Breast epithelium (tissue), 4 donors: ENCODE measurements around the gene MAT2A. TPM values are rescaled to one million over a fixed set of nuclear protein-coding genes. Genes with fewer than 3 reads are reported as not detected.

Source experiments
- DNase-seq, 2 donors: peaks; one replicate each; pipeline ENCODE4 v3.0.0-alpha.2; 2019; ENCODE audit warnings: low spot score in 2 of 2
- H3K27ac ChIP-seq, 2 donors: fragments of 200-600 bp; sonication (generic) in 1 of 2; one replicate each; pipeline ENCODE4 v1.5.1; 2016 to 2019; ENCODE audit warnings: mild to moderate bottlenecking in 1 of 2
- H3K27me3 ChIP-seq, 2 donors: fragments of 200-600 bp; sonication (generic) in 1 of 2; one replicate each; pipeline versions ENCODE4 v1.5.1 to v1.6.0; 2017 to 2019; ENCODE audit warnings: control low read depth in 1 of 2, mild to moderate bottlenecking in 1 of 2
- H3K36me3 ChIP-seq: fragments of 200-600 bp; one replicate; pipeline ENCODE4 v1.5.1; 2019
- H3K4me1 ChIP-seq, 2 donors: fragments of 200-600 bp; sonication (generic); one replicate each; pipeline ENCODE4 v1.5.1; 2016 to 2019; ENCODE audit warnings: control low read depth in 1 of 2
- H3K4me3 ChIP-seq, 3 donors: fragments of 200-600 bp; sonication (generic); 1 replicate in 2 of 3; 2 replicates in 1 of 3; pipeline ENCODE4 v1.5.1; 2016 to 2019; ENCODE audit warnings: mild to moderate bottlenecking in 3 of 3, moderate library complexity in 2 of 3
- H3K9me3 ChIP-seq, 2 donors: fragments of 200-600 bp; sonication (generic) in 1 of 2; one replicate each; pipeline ENCODE4 v1.5.1; 2016 to 2019; ENCODE audit warnings: control low read depth in 1 of 2
- CTCF ChIP-seq, 3 donors: fragments of 450-650 bp; IDR thresholded peaks; one replicate each; pipeline ENCODE4 v1.5.1; 2016 to 2017; ENCODE audit warnings: antibody characterized with exemption in 3 of 3, mild to moderate bottlenecking in 3 of 3, moderate library complexity in 3 of 3
- POLR2A ChIP-seq: fragments of 450-650 bp; IDR thresholded peaks from one replicate; pipeline ENCODE4 v1.6.1; 2016; ENCODE audit warnings: antibody characterized with exemption, mild to moderate bottlenecking, moderate library complexity
- POLR2AphosphoS5 ChIP-seq, 3 donors: sonication (generic); formaldehyde crosslinking; IDR thresholded peaks; one replicate each; pipeline ENCODE4 v1.6.1; 2017; ENCODE audit warnings: antibody characterized with exemption in 3 of 3
- intact Hi-C: fragments of 100-400 bp; cut with DNase I; formaldehyde crosslinking; loops from one replicate; pipeline ENCODE4 v1.15.1; 2023; ENCODE audit warnings: low total_unique reads
- total RNA-seq, 3 donors: library from RNA; depleted of rRNA; stranded (reverse); fragments of >200 nt; gene quantifications; one replicate each; pipeline ENCODE4 v1.1.0, GENCODE V29; 2016

The MAT2A gene
- total RNA-seq, 3 donors from 2014 or later, result 180 to 263 (median 236) TPM

GRCh38 chr2:85505551-85506238 lies 33.3 kb upstream of the MAT2A start:
- Histone ChIP-seq H3K4me3 (no peak overlapping the region), H3K9me3 (no peaks in the 10 kb centered on the region), H3K27ac (peak overlapping the region; percentile 29 to 79), H3K36me3 (no peaks in the 10 kb centered on the region), H3K27me3 (no peaks in the 10 kb centered on the region), H3K4me1 (no peaks in the 10 kb centered on the region)
- intact Hi-C loops, result no loop called here
- TF ChIP-seq POLR2A (no peak), POLR2AphosphoS5 (IDR thresholded peaks at IDR 0.05) (no peak), CTCF (IDR thresholded peaks at IDR 0.05) (no peak)
- DNase-seq, result no peak

- H3K4me3 ChIP-seq, result no peak overlapping the region
- H3K4me1 ChIP-seq, result peaks cover 0 to 5% of the 10 kb centered on the region in 2 donors
- TF ChIP-seq POLR2AphosphoS5 (IDR thresholded peaks at IDR 0.05), result no peak
- no peak for TF ChIP-seq POLR2A
- TF ChIP-seq CTCF (IDR thresholded peaks at IDR 0.05), result no peak
- no peaks in the 10 kb centered on the region for H3K27me3 ChIP-seq
- H3K27ac ChIP-seq, result peak overlapping the region; percentile 45 to 79
- DNase-seq, result no peak
- H3K36me3 ChIP-seq, result no peaks in the 10 kb centered on the region
- no peaks in the 10 kb centered on the region for H3K9me3 ChIP-seq
- intact Hi-C loops, result no loop called here
Observed at GRCh38 chr2:85506768-85507181, 32.2 kb upstream of the MAT2A start.

GRCh38 chr2:85511008-85511811 lies 27.8 kb upstream of the MAT2A start:
- Histone ChIP-seq H3K4me1 (peaks cover 0 to 5% of the 10 kb centered on the region in 2 donors), H3K27ac (peak overlapping the region in 1 of 2 donors; percentile 65), H3K4me3 (no peak overlapping the region), H3K36me3 (no peaks in the 10 kb centered on the region), H3K9me3 (no peaks in the 10 kb centered on the region), H3K27me3 (no peaks in the 10 kb centered on the region)
- intact Hi-C loops, result no loop called here
- TF ChIP-seq POLR2AphosphoS5 (IDR thresholded peaks at IDR 0.05) (no peak), POLR2A (no peak), CTCF (IDR thresholded peaks at IDR 0.05) (no peak)
- DNase-seq, result no peak

GRCh38 chr2:85514323-85514722 lies 24.6 kb upstream of the MAT2A start:
- Histone ChIP-seq H3K27me3 (no peaks in the 10 kb centered on the region), H3K4me3 (no peak overlapping the region), H3K4me1 (peaks cover 0 to 5% of the 10 kb centered on the region in 2 donors), H3K36me3 (no peaks in the 10 kb centered on the region), H3K27ac (no peak overlapping the region), H3K9me3 (no peaks in the 10 kb centered on the region)
- intact Hi-C loops, result no loop called here
- no peak for DNase-seq
- TF ChIP-seq POLR2A (no peak), CTCF (IDR thresholded peaks at IDR 0.05) (no peak), POLR2AphosphoS5 (IDR thresholded peaks at IDR 0.05) (no peak)
